ENCODE results near the gene DCUN1D2. TPM values are rescaled to one million over a fixed set of nuclear protein-coding genes. Genes with fewer than 3 reads are reported as not detected.

Gene DCUN1D2
- total RNA-seq, 1 experiment from 2014 or later, result 8.5 TPM

GRCh38 chr13:113413898-113414282, 76.6 kb downstream of the DCUN1D2 start:
- DNase-seq (ENCODE audit: extremely low read depth, low read depth), result no peak

DNA sequence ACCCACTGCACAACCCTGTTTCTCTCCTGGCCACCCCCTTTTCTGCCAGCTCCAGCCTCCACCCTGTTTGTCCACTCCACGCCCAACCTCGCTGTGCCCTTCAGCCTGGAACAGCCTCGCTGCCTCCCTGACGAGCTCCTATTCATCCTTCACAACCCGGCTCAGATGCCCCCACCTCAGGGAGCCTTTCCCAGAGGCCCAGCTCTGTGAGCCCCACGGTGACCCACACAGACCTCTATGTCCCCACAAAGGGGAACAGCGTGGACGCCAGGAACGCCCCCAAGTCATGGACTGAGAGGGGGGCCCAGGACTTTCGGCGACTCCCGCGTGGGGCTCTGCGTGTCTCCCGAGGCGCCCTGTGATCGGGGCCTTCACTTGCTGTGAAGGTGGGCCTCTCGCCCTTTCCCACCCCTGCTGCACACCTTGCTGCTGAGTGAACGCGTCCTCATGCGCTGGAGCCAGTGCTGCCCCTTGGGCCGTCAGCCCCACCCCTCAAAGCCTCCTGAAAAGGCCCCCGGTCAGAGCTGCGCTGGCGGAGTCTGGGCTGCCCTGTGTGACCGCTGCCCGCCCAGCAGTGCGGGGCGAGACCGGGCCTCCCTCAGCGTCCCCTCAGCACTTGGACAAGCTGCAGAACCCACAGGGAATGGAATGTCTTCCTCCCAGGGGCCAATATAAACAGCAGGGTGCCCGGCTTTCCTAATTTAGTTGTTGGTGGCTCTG, 77.2 kb downstream of the DCUN1D2 start:
- no peak for DNase-seq (ENCODE audit: extremely low read depth, low read depth)

DNA sequence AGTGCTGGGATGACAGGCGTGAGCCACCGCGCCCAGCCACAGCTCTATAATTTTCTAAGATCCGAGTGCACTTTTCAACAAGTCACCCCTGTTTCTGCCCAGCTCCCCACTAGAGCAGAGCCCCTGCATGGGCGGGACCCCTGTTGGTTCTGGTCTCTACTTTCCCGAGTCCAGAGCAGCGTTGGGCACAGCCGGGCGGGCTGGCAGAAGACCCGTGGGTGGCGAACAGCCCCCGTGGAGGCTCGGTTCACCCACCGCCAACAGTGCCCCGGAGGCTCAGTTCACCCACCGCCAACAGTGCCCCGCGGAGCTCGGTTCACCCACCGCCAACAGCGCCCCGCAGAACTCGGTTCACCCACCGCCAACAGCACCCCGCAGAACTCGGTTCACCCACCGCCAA, 78.1 kb downstream of the DCUN1D2 start:
- no peak for DNase-seq (ENCODE audit: extremely low read depth, low read depth)

DNA sequence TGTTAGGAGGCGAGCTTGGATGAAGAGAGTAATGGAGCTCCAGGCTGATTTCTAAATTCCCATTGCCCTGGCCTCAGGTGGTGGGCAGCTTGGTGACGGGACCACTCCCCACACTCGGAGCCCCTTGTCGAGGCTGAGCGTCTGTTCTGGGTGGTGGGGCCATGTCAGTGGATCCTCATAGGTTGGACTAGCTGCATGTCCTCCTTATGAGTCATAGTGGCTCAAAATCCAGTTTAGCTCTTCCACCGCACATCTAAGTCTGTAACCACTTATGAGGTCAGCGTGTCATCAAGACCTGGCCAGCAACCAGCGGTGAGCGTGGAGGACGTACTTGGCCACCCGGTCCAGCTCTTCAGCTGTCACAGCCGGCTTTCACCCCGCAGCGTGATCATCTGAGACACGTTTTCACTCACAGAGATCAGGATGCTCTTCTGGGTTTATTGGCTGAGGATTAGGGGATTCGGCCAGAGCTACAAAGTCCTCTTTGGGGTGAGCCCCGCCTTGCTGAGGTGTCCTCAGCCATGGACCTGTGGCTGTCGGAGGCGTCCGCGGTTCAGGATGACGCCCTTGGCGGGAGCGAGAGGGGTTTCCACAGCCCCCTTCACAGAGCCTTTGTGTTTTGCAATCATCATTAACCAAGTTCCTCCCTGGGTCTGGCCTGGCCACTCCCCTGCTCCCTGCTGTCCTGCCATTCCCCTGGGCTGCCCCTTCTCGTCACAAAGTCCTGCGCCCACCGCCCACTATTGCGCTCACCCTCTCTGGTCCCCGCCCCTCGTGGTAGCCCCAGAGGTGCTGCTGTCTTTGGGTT, 79.1 kb downstream of the DCUN1D2 start:
- DNase-seq (ENCODE audit: extremely low read depth, low read depth), result no peak

DNA sequence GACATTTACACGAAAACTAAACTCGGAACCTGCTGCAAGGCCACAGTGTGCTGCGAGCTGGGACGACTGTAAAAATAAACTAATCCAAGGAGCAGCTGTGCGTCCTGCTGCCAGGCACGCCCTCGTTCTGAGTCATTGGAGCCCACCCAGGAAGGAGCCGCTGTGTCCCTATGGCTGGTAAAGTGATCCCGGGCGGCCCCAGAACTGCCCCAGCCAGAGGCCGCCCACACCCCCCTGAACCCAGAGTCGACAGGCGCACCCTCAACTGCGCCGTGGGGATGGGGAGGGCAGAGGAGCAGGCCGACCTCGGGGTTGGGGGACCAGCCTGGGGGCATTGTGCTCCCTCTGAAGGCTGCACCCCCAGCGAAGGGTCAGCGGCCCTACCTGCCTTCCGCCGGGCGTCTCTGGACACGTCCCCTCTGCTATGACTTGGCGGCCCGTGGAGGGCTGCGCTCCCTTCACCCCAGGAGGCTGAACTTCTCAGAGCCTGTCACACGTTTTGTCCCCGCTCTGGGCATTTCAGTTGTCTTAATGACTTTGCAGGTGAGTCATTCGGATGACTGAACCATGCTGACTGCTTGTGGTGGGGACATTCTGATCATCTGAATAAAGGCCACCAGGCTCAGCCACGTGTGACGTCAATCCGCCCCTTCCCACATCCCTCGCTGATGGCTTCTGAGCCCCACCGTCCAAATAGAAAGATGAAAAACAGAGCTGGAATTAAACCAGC, 79.9 kb downstream of the DCUN1D2 start:
- DNase-seq (ENCODE audit: extremely low read depth, low read depth), result no peak

GRCh38 chr13:113408562-113408961, 81.9 kb downstream of the DCUN1D2 start:
- no peak for DNase-seq (ENCODE audit: extremely low read depth, low read depth)

DNA sequence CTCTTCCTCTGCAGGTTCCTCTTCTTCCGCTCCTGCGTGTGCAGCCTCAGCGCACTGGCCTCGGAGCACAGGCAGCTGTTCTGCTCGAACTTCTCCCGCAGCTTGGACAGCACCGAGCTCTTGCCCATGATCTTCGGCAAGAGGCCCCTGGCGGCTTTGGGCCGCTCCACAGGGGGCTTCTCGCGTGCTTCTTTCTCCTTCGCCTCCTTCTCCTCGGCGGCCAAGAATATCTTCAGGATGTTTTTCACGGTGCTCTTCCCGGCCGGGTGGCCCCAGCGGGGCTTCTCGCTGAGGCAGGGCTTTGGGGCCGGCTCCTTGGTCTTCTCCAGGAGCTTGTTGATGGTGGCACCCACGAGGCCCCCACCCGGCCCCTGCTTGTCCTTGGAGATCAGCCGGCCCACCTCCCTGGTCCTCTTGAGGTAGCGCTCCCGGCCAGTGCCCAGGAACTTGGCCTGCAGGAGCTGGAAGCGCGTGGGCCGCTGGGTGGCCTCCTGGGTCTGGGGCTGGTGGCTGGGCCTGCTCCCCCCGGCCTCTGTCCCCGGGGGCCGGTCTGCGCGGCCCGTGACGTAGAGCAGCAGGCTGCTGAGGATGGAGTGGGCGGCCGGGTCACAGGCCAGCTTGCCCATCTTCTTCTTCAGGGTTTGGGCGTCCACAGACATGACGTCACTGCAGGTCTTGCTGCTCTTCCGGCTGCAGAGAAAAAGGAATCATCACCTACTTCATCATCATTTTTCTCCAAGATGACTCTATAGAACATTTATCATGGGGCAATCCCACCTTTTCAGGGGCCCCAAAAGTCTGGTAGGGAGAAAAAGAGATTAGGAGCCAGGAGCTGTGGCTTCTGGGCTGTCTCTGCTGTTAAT, 82.7 kb downstream of the DCUN1D2 start:
- no peak for DNase-seq (ENCODE audit: extremely low read depth, low read depth)

DNA sequence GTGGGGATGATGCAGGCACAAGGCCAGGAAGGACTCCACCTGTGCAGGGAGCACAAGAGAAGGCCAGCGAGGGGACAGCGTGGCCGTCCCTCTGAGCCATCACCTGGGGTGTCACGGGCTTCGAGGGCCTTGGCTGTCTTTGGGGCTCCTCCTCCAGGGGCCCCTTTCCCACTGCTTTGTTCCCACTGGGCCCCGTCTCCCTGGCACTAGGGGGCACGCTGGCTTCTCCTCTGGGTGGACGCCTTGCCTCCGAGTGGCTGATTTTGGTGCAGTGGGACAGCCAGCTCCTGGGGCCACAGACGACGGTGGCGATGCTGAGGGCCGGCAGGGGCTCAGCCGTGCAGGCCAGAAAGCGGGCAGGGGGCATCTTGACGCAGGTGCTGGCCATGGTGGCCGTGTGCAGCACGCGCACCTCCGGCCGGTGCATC, 83.4 kb downstream of the DCUN1D2 start:
- DNase-seq (ENCODE audit: extremely low read depth, low read depth), result no peak

DNA sequence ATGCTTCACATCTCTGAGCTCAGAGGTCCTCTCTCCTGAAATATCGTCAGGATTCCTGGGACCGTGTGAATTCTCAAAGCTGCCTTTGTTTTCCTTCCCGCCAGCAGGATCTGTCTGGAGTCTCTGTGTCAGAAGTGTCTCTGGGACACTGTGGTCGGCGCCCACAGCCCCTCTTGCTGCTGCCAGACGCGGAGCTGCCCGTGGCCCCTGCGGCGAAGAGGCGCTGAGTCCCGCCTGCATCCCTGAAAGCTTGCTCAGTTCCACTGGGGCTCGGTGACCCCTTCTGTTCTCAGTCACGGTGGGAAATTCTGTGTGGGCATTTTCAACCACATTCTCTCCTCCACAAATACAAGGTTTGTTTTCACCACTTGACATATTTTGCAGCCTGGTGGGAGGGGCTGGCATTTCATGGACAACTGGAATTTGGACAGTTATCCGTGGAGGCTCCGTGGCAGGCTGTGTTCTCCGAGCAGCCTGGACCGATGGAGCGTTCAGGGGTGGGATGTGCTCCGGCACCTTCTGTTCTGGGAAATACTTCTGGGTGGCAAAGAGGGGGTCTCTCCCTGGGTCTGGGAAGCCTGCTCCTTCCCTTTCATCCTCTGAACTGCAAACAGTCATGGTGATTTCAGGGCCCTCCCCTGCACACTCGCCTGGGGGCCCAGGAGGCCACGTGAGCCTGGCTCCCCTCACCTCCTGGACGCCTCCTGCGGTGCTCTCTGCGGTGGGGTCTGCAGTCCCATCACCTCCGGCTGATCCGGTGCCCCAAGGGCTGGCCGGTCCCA, 84.0 kb downstream of the DCUN1D2 start:
- DNase-seq (ENCODE audit: extremely low read depth, low read depth), result no peak

Small RNA genes lying within 50 kb of the gene (small RNA-seq; reads per million reads assigned to genes)
- 0.12 to 0.59 reads per million in 2 experiments for gene RNU1-16P

Other genes with a start within 250 kb of the DCUN1D2 start
- gene LAMP1, start 193.5 kb downstream of the DCUN1D2 start, total RNA-seq (2014; rRNA removed; shearing (Covaris generic)), result 118 and 121 TPM in 2 replicates
- 2.1 TPM in 2 replicates for gene GRTP1, start 126.6 kb downstream of the DCUN1D2 start, total RNA-seq (2014; rRNA removed; shearing (Covaris generic))
- 7.6 and 9.3 TPM in 2 replicates for gene ADPRHL1, start 37.2 kb downstream of the DCUN1D2 start, total RNA-seq (2014; rRNA removed; shearing (Covaris generic))
- 46.5 and 49.6 TPM in 2 replicates for gene TFDP1, start 94.0 kb upstream of the DCUN1D2 start, total RNA-seq (2014; rRNA removed; shearing (Covaris generic))
- not detected in 2 replicates for gene ATP4B, start 167.5 kb upstream of the DCUN1D2 start, total RNA-seq (2014; rRNA removed; shearing (Covaris generic))
- gene GRK1, start 176.5 kb upstream of the DCUN1D2 start, total RNA-seq (2014; rRNA removed; shearing (Covaris generic)), result not detected in 2 replicates

Data from NCI-H460 (cell line).